Astrocyte (in vitro differentiated cells and primary cell): ENCODE results near the gene ZNF70. TPM values are rescaled to one million over a fixed set of nuclear protein-coding genes. Genes with fewer than 3 reads are reported as not detected.

Experiments used
- DNase-seq: peaks from one replicate; pipeline ENCODE4 v3.0.0-alpha.2; 2010; ENCODE audit warnings: low read depth
- FAIRE-seq: peaks from 2 replicates; lab custom pipeline; 2011; peaks lifted over from hg19 to GRCh38; lab: Jason Lieb, UNC
- H2AFZ ChIP-seq: 2 replicates; pipeline ENCODE4 v1.6.0; 2012; ENCODE audit warnings: low read depth, low read length, inconsistent platforms
- H3K27ac ChIP-seq: 2 replicates; pipeline ENCODE4 v1.5.1; 2011; ENCODE audit warnings: low read depth, low read length, inconsistent platforms
- H3K27me3 ChIP-seq: 2 replicates; pipeline ENCODE4 v1.6.0; 2011; ENCODE audit warnings: low read length, inconsistent platforms; ENCODE audit not compliant: insufficient read depth
- H3K36me3 ChIP-seq: 2 replicates; pipeline ENCODE4 v1.5.1; 2011; ENCODE audit warnings: low read length, inconsistent platforms; ENCODE audit not compliant: insufficient read depth
- H3K4me1 ChIP-seq: 2 replicates; pipeline ENCODE4 v1.5.1; 2011; ENCODE audit warnings: low read length, inconsistent platforms; ENCODE audit not compliant: insufficient read depth
- H3K4me2 ChIP-seq: 2 replicates; pipeline ENCODE4 v1.6.0; 2012; ENCODE audit warnings: low read length, inconsistent platforms
- H3K4me3 ChIP-seq: 2 replicates; pipeline ENCODE4 v1.5.1; 2011; ENCODE audit warnings: low read depth, mild to moderate bottlenecking, low read length, inconsistent platforms; ENCODE audit not compliant: insufficient read depth
- H3K79me2 ChIP-seq: 2 replicates; pipeline ENCODE4 v1.6.0; 2012; ENCODE audit warnings: mild to moderate bottlenecking, low read length, inconsistent platforms; ENCODE audit not compliant: insufficient read depth
- H3K9ac ChIP-seq: 2 replicates; pipeline ENCODE4 v1.6.0; 2012; ENCODE audit warnings: mild to moderate bottlenecking, low read length, inconsistent platforms
- H3K9me3 ChIP-seq: 2 replicates; pipeline ENCODE4 v1.5.1; 2012; ENCODE audit warnings: low read depth, mild to moderate bottlenecking, low read length, inconsistent platforms; ENCODE audit not compliant: insufficient read depth
- H4K20me1 ChIP-seq: 2 replicates; pipeline ENCODE4 v1.6.0; 2012; ENCODE audit warnings: low read length, inconsistent platforms; ENCODE audit not compliant: insufficient read depth
- H3K27ac Mint-ChIP-seq: one replicate; pipeline ENCODE4 v1.8.0; 2021; ENCODE audit warnings: mild to moderate bottlenecking, mixed read lengths; ENCODE audit not compliant: unreplicated experiment
- H3K27me3 Mint-ChIP-seq: one replicate; pipeline ENCODE4 v1.8.0; 2021; ENCODE audit warnings: low read depth, mixed read lengths; ENCODE audit not compliant: unreplicated experiment
- H3K36me3 Mint-ChIP-seq: one replicate; pipeline ENCODE4 v1.8.0; 2021; ENCODE audit warnings: low read depth, mixed read lengths; ENCODE audit not compliant: unreplicated experiment
- H3K4me1 Mint-ChIP-seq: one replicate; pipeline ENCODE4 v1.8.0; 2021; ENCODE audit warnings: low read depth, mixed read lengths; ENCODE audit not compliant: unreplicated experiment
- H3K4me3 Mint-ChIP-seq: one replicate; pipeline ENCODE4 v1.8.0; 2021; ENCODE audit warnings: mild to moderate bottlenecking, moderate library complexity, mixed read lengths; ENCODE audit not compliant: unreplicated experiment
- H3K9me3 Mint-ChIP-seq: one replicate; pipeline ENCODE4 v1.8.0; 2021; ENCODE audit warnings: mild to moderate bottlenecking, mixed read lengths; ENCODE audit not compliant: unreplicated experiment
- CTCF ChIP-seq: IDR thresholded peaks from 2 replicates; pipeline ENCODE4 v1.5.1; 2011; ENCODE audit warnings: low read depth, mild to moderate bottlenecking, inconsistent platforms, low read length, moderate library complexity; ENCODE audit not compliant: insufficient read depth
- EZH2 ChIP-seq: IDR thresholded peaks from 2 replicates; pipeline ENCODE4 v1.6.1; 2012; ENCODE audit warnings: mild to moderate bottlenecking, low read length, inconsistent platforms; ENCODE audit not compliant: insufficient read depth
- total RNA-seq: library from RNA; stranded (reverse); gene quantifications from 2 replicates; pipeline ENCODE4 v1.2.1, GENCODE V29; 2021

Gene ZNF70
- total RNA-seq, 1 donor from 2014 or later, result 8.8 TPM

- Mint-ChIP-seq H3K36me3 (peaks cover 31% of the 10 kb centered on the region), H3K27ac (no peak overlapping the region), H3K9me3 (no peaks in the 10 kb centered on the region), H3K27me3 (no peaks in the 10 kb centered on the region), H3K4me3 (no peak overlapping the region), H3K4me1 (peaks cover 2% of the 10 kb centered on the region)
- Histone ChIP-seq H3K4me2 (no peak overlapping the region), H3K27ac (no peak overlapping the region), H4K20me1 (peaks cover 19% of the 10 kb centered on the region), H3K36me3 (peaks cover 6% of the 10 kb centered on the region), H3K4me3 (no peak overlapping the region), H3K27me3 (no peaks in the 10 kb centered on the region), H3K4me1 (peaks cover 6% of the 10 kb centered on the region), H2AFZ (no peak overlapping the region), H3K9me3 (no peaks in the 10 kb centered on the region), H3K9ac (no peak overlapping the region), H3K79me2 (no peaks in the 10 kb centered on the region)
- DNase-seq (no peak), FAIRE-seq (no peak)
- no peak for TF ChIP-seq EZH2
- TF ChIP-seq CTCF, result no peak
These were observed 56.8 kb downstream of the ZNF70 start for GRCh38 chr22:23693979-23694680.

DNA sequence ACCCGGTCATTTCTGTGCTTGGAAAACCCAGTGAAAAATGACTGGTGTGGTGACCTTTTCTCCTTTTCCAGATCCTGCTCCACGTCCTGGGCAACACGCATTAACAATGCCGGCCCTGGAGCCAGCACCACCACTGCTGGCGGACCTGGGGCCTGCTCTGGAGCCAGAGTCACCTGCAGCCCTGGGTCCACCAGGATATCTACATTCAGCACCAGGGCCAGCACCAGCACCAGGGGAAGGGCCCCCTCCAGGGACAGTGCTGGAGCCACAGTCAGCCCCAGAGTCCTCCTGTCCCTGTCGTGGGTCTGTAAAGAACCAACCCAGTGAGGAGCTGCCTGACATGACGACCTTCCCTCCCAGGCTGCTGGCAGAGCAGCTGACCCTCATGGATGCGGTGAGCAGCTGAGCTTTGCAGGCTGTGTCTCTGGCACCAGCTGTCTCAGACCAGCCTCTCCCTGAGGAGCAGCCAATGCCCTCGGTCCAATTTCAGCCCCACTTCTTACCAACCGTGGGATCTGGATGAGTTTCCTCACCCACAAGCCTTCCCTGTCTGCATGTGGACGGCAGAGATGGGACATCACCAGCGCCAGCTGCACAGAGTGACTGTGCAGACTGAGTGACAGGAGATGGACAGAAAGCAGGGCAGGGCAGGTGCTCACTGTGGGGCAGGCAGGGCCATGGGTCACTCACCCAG is 58.2 kb downstream of the ZNF70 start:
- Histone ChIP-seq H3K4me3 (no peak overlapping the region), H3K79me2 (no peaks in the 10 kb centered on the region), H3K4me2 (no peak overlapping the region), H3K9me3 (no peaks in the 10 kb centered on the region), H3K27me3 (no peaks in the 10 kb centered on the region), H3K4me1 (peaks cover 6% of the 10 kb centered on the region), H3K9ac (no peak overlapping the region), H3K36me3 (peaks cover 6% of the 10 kb centered on the region), H4K20me1 (peaks cover 14% of the 10 kb centered on the region), H3K27ac (no peak overlapping the region), H2AFZ (no peak overlapping the region)
- Mint-ChIP-seq H3K9me3 (no peaks in the 10 kb centered on the region), H3K4me1 (peaks cover 2% of the 10 kb centered on the region), H3K4me3 (no peak overlapping the region), H3K27me3 (no peaks in the 10 kb centered on the region), H3K36me3 (peaks cover 31% of the 10 kb centered on the region), H3K27ac (no peak overlapping the region)
- TF ChIP-seq EZH2, result no peak
- no peak for TF ChIP-seq CTCF
- DNase-seq (no peak), FAIRE-seq (no peak)
